SK-N-DZ (cell line): ENCODE results near the gene C5orf15.
"Not testable (repeated sequence)": the region's sequence is repeated elsewhere in the genome, so short reads cannot be mapped to it uniquely, and the experiment has no call there.

Experiments
- DNase-seq: peaks from one replicate; pipeline ENCODE4 v3.0.0-alpha.2; 2015; ENCODE audit warnings: low spot score

C5orf15 gene

DNA sequence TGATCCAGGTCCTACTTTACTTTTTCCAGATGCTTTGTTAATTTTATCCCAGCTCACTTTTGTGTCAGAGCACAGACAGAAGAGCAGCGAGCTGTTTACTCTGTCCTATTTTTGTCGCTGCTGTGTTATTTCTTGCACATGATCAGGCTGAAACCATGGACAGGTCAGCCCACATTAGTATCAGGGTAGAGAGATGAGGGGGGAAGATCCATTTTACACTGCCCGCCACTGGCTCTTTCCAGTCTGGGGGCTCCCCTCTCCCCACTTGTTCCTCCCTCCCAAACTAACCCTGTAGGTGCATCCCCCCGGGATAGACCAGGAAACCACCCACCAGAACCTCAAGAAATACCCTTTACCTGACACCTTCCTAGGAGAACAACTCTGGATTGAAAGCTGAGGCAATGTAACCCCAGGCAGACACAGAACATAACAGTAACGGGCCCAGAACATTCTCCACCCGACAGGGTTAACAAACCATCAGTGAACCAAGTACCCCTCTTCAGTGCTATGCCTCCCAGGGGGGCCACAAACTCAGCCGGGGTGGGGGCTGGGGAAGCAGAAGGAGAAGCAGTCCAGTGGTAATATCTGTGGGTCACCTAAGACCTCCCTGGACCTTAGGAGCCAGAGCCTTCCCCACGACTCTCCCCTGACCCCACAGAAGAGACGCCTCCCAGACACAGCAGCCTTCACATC is 26.0 kb upstream of the C5orf15 start:
- DNase-seq: no peak

DNA sequence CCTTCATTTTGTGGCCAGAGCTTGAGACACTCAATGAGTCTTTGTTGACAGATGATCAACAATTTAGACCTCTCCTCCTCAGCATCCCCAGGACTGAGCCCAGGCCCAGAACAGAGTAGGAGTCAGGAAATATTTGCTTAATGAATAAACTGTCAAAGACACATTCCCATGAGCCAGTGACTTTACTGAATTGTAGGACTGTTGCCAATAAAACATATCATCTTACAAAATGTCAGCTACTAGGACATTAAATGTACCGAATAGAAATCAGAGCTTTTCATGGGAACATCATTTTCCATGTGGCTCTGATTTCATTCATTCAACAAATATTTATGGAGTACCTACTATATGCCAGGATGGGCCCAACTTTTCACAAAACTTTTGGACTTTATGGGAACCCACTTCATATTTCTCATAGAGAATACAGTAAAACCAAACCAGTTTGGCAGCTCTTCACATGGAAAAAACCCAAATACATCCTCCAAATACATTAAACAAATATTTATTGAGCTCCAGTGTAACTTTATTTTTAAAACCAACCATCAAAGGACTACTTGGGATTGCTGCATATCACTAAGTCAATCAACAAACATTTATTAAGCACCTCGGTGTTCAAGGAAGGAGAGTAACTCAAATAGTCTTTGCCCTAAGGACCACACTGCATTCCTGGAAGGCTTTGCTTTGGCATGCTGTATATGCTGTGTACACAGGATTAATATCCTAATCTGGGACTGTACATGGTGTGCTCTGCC is 24.9 kb upstream of the C5orf15 start:
- DNase-seq: no peak

DNA sequence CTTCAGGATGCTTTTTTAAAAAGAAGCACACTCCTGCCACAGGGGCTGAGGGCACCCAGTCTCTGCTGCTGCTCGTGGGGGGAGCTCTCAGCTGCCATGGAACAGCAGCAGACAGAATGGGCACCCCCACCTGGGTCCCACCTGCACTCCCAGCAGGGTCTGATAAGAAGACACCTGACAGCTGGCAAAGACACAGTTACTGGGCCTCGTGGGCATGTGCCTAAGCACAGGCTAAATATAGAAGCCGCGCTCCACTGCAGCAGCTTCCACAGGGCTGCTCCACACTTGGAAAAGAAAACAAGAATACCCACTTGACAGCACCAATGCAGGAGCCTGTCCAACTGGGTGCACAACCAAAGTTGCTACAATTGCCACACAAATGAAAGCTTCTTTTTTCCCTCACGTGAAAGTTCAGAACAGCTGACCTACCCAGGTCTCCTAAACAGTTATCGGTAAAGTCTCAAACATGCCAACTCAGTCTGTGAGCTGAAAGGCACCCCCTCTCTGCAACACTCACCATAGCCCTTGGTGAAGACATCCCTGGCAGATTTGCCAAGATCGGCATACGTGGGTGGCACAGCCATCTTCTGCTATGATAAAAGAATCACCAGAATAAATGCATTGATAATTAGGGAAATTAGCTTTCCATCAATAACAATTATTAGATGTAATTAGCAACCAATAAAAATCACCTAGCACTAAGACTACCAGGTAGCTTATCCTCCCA is 24.2 kb upstream of the C5orf15 start:
- no peak for DNase-seq

DNA sequence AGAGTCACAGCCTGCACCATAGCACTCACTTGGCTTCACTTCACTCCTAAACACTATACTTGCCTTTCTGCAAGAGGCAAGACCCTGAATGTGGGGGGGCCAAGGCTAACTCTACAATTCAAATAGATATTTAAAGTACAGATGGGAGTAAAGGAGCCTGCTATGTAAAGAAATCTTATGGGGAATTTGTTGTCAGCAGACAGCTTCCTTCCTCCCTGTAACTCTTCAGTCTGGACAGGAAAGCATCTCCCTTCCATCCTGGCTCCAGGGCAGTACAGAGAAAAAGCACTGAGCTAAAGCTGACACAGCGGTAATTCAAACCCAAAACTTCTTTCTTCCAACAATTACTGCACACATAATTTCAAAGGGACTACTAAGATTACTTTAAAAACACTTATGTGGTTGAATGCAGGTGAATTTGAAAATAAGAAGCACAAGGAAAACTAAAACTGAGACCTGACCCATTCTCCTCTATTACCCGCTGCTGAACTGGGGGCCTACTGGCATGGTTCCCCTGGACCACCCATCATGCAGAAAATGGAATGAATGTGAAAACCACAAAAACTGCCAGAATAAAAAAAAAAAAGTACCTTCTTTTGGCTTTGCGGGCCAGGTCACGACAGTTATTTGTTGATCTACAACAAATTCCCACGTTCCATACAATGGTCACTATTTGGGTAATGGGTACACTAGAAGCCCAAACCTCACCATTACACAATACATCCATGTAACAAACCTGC is 22.9 kb upstream of the C5orf15 start:
- DNase-seq: no peak

DNA sequence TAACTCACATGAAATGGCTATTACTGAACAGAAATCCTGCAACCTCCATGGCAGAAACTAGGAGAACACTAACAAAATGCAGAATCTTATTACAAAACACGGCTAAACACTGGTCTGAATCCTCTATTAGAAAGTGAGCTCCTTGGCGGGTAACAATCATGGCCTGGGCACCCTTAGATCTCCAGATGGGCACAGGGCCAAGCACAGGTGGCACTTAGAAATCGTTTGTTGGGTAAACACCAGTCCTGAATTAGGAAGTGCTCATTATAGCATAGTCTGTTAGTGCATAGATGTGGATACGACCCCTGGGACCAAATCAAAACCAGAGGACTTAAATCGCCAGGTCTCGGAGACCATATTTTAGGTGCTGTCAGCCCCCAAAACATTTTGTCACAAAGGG is 22.0 kb upstream of the C5orf15 start:
- DNase-seq: no peak

DNA sequence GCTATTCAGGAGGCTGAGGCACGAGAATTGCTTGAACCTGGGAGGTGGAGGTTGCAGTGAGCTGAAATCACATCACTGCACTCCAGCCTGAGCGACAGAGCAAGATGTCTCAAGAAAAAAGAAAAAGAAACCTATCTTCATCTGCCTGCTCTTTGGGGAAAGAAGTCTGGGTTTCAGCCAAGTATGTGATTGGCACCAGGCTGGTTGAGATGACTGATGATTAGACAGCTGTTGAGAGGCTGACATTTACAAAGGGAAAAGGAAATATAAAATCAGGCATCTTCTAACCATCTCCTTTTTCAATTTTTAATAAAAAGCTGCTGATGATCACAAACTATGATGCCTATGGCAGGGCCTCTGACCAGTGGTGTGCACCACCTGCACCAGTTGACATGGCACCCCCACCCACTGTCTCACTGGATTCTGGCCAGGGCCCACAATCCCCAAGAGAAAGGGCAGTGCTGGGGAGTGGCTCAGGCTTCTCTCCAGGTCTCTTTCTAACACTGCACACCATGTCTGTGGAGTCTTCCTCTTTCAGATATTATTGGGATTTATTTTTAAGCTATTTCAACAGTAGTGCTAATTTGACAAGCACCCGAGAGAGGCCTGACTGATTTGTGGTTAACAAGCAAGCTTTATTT is 17.2 kb upstream of the C5orf15 start:
- DNase-seq: no peak

DNA sequence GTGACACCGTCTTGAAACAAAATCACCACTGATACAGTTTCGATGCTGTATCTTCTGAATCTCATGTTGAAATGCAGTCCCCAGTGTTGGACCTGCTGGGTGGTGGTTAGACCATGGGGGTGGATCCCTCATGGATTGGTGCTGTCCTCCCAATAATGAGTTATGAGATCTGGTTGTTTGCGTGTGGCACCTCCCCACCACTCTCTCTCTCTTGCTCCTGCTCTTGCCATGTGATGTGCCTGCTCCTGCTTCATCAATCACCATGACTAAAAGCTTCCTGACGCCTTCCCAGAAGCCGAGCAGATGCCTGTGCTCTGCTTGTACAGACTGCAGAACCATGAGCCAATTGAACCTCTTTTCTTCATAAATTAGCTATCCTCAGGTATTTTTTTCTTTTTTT is 15.2 kb upstream of the C5orf15 start:
- no peak for DNase-seq

DNA sequence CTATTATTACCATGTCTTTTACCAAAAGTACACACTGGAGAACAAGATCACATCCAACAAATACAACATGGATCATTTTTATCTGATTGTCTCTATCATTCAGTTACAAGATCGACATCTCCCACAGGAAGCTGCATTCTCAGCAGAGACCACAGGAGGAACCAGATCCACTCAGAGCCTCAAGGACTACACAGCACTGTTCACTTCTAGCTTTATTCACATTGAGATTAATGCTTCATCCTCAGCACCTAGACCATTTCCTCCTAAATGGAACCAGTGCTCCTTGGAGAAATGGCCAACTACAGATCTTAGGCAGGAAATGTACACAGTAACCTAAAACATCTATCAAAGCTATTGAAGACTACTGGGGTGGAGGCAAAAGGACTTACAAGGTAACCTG is 13.3 kb upstream of the C5orf15 start:
- DNase-seq: no peak

DNA sequence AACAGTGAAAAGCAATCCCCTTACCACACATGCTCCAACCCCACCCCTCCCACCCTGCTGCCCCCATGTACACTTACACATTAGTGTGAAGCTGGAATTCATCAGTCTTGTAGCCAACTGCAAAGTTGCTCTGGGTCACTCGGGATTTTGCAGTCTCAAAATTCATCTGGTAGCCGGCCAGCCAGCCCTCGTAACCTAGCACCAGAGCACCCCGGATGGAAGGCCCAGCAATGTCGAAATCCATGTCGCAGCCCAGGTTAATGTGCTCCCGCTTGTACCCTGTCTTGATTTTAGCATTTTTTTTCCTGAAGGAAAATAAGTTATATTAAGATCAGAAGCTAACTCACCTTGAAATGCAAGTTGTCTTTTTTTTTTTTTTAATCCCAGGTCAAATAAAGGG is 12.2 kb upstream of the C5orf15 start:
- no peak for DNase-seq

DNA sequence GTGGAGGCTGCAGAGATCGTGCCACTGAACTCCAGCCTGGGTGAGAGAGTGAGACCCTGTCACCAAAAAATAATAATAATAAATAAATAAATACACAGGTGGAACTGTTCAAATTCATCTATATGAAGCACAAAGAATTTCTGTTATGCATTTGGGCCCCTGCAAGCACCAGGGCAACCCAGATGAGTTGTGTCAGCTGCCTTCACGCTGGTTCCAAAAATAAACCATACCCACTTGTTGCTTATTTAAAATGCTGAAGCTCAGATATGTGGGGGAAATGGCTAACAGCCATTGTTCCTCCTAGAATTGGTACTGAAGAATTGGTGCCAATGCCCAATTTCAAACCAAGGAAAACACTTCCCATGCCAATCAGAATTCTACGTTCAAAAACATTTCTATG is 10.5 kb upstream of the C5orf15 start:
- DNase-seq: no peak

DNA sequence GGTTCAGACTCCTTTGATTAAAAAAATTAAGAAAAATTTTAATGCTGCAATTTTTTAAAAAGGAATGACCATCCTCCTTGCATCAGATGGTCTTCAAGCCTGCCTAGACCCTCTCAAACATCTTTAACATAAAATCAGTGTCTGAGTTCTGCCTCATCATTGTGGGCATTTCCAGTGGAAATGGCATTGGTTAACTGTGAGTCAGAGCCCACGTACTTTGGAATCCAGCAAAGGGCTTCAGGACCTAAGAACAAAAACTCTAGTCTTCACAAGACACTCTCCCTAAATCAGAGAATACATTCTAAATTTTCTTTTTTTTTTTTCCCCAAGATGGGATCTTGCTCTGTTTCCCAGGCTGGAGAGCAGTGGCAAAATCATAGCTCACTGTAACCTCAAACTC is 9.4 kb upstream of the C5orf15 start:
- no peak for DNase-seq

DNA sequence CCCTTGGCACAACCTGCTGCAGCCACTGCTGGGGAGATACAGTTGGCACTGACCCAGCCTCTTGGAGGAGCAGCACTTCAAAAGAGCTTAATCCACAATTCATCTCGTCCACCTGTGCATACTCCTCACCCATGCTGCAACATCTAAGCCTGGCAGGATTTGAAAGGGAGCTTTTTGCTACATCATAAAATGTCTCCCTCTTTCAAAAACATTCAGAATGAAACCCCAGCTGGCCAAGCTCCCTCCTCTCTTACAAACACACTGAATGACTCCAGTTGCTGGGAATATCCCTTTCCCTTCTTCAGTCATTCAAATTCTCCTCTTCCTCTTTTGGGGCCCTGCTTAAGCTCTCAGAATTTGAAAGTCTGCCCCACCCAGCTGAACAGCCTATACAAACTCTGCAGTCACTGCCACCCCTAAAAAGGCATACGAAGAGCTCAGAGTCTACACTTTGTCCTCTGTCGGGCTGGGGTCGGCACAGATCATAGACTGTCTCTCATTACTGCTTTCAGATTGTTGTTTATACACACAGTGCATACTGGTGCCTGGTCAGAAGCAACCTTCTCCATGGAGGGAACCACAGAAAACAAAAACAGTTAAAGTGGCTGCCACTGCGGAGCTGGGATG is 8.8 kb upstream of the C5orf15 start:
- DNase-seq: no peak

DNA sequence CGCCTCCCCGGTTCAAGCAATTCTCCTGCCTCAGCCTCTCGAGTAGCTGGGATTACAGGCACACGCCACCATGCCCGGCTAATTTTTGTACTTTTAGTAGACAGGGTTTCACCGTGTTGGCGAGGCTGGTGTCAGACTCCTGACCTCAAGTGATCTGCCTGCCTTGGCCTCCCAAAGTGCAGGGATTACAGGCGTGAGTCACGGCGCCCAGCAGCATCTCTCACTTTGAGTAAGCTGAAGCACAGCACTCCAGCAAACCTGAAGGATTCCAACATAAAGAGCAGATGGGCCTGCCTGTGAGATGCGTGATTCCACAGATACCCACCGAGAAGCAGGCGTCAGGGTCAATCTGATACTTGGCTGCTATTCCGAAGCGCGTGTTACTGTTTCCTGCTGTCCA is 7.1 kb upstream of the C5orf15 start:
- not testable (repeated sequence) for DNase-seq

DNA sequence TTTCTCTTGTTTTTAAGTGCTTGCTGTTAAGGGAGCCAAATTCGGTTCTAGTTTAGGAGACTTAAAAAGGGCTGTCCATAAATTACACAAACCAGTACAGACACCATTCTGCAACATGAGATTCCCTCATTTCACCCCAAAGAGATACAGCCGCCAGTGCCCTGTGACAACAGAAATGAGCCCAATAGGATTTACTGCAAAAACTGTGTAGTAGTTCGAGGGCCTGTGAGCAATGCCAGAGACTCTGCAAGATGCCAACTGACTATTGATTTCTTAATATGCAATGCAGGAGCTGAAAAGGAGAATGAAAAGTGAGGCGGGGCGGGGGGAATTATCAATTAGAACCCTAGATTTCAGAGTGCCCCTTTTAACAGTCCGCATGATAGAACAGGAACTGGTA is 5.7 kb upstream of the C5orf15 start:
- DNase-seq: no peak

DNA sequence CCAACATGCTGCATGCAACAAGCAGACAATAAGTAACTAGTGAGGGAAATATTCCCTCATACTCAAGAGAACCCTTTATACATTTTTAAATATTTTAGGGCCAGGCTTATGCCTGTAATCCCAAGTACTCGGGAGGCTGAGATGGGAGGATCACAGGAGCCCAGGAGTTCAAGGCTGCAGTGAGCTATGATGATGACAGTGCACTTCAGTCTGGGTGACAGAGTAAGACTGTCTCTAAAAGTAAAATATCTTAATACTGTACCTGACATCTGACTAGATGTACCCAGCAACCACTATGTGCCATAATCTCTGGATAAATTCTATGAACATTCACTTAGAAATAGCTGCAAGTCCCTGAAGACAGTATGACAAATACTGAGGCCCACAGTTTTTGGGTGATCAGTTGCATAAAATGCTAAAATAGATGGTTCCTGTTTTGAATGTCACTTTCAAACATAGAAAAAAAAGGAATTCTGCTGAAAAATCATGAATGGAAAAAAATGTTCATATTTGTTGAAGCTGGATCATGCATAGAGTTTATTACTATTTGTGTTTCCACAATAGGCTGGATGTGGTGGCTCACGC is 2.0 kb upstream of the C5orf15 start:
- no peak for DNase-seq

DNA sequence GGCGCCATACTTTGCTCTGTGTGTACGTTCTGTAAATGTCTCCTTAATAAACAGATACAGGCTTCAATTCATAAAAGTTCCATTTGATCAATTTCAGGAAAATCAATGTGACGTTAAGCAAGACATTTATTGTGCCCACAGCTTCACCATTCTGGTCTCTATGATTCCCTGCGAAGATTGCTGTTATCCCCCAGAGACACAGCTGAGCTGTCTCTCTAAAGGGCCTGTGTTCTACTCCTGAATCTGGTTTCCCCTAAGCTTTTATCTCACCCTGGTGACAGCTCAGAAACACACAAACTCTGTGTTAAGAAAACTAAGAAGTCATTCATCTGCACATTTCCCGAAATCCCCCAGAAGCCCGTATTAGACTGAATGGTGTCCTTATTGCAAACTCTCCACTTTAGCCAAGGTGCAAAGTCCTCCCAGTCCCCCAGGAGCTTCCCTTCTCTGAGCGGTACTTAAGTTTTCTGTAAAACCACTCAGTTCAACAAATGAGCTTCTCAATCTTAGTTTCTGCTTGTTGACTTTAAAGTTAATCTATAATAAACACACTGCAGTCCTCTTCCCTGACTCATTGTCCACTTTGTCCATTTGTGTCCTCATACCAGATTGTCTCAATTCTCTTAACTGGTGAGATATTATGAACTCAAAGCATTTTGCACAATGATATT is 1.4 kb upstream of the C5orf15 start:
- no peak for DNase-seq

DNA sequence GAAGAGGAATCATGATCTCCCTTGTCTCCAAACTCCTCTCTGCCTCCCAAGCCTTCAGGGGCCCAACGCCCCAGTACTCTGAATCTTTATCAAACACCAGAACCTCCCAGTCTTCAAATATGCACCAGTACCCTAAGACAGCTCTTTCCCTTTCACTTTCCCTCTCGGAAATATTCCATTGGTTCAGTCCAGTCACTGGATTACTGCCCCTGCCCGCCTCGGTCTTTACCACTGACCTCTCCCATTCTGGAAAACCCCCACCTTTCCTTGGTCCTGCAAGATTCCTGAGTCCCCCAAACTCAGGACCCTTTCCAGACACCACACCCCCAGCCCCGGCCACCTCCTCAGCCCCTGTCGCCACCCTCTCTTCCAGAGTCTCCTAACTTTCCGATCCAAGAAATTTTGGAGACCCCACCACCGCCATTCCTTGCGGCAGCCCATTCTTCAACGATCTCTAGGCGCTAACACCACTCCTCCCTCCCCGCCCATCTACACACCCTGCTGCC is 674 bp downstream of the C5orf15 start:
- DNase-seq: no peak

DNA sequence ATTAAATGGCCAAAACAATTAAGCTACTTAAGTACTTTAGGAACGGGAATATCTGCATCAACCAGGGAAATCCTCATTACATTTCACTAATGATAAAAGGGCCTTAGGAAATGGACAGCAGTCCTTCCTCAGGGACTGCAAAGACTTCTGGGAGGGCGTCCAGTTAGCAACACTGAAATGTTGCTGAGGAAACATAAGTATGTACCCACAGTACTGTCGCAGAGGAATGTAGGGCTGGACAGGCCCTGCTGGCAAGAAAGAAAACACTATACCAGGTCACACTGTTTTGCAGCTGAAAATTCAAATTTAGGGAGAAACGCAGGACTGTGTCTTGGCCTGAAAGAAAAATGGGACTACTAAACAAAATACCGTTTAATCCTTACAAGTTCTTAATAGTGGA is 1.3 kb downstream of the C5orf15 start:
- no peak for DNase-seq

DNA sequence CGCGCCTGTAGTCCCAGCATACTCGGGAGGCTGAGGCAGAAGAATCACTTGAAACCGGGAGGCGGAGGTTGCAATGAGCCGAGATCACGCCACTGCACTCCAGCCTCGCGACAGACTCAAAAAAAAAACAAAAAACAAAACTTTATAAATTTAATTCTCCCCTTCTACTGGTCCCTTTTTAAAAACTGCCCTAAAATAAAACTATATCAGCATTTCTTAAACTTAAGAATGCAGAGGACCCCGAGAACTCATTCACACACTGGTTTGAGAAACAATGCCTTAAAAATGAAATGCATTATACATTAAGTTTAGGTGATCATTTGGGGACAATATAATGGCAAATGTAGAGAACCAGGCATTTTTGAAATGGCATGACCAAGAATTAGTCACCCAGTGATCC is 2.3 kb downstream of the C5orf15 start:
- no peak for DNase-seq
